GM21576 (cell line): ENCODE measurements around the gene DIAPH1.

ENCODE experiments used
- ATAC-seq: cut with Tn5 transposase; IDR thresholded peaks from one replicate; pipeline ENCODE4 v1.9.1; 2021; ENCODE audit warnings: mild to moderate bottlenecking, moderate library complexity; ENCODE audit not compliant: unreplicated experiment

Gene DIAPH1

DNA sequence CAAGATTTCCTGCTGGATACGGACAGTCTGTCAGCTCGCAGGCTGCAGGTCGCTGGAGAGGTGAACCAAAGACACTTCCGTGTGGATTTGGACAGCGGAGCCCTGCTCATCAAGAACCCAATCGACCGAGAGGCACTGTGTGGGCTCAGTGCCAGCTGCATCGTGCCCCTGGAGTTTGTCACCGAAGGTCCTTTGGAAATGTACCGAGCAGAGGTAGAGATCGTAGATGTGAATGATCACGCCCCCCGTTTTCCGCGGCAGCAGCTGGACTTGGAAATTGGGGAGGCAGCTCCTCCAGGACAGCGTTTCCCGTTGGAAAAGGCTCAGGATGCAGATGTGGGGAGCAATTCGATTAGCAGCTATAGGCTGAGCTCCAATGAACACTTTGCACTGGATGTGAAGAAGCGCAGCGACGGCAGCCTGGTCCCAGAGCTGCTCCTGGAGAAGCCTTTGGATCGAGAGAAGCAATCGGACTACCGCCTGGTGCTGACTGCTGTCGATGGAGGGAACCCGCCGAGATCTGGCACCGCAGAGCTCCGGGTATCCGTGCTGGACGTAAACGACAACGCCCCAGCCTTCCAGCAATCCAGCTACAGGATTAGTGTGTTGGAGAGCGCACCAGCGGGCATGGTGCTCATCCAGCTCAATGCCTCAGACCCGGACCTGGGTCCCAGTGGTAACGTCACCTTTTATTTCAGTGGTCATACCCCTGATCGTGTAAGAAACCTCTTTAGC is 133.3 kb downstream of the DIAPH1 start:
- no peak for ATAC-seq

DNA sequence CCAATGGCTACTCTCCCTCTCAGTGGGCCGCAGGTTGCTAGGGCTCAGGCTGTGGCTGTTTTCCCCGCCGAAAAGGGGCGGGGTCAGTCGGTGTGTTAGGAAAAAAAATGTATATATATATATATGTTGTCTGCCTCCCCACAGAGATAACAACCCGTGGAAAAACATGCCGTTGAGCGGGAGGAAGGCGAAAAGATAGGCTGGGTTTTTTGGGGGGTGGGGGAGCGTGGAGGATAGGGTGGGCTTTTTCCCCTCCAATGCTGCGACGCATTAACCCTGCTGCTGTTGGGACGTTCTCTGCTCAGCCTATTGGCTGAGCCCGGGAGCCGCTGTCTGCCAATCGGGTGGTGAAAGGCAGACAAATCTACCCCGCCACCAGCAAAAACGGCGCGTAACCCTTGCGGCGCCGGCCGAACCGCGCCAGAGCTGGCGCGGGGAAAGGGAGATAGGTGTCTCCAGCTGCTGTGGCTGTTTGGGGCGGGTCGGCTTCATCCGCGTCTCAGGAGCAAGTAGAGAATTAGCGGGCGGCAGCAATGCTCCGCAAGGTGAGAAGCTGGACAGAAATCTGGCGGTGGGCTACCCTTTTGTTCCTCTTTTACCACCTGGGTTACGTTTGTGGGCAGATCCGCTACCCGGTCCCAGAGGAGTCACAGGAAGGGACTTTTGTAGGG is 134.0 kb downstream of the DIAPH1 start, which contains the start of gene PCDHGC4:
PCDHGC4 (plus strand) TSS at position 390 of the 671 bp plus-strand sequence; CDS start at position 534, 144 bp downstream.
- ATAC-seq, result no peak

DNA sequence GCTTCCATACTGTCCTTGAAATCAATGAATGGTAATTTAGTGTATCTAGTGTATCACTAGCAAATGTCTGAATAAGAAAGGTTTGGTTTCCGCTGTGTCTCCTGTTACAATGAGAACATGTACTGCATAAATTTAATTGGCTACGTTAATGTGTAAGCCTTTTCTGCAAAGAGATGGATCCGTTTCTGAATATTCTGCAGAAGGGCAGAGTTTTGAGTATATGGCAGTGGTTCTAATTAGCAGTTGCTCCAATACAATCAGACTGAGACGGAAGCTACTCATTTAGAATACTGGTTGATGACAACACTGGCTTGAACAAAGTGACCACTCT is 134.5 kb downstream of the DIAPH1 start:
- no peak for ATAC-seq

DNA sequence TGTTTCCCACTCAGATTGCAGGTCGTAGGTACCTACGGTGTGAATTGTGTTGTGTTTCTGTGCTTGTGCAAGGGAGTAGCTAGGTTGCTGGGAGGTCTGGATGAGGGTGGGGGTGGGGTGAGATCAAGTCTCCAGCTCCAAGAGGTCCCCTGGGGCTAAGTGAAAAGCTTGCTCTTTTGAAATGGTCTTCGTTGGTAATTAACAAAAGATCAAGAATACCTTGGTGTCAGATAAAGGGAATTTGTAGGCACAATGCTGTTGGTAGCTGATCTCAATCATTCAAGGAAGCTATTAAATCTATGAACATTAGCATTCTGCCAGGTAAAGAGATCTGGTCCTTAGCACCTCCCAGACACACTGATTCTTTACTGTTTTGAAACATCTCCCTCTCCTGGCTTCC is 134.9 kb downstream of the DIAPH1 start:
- ATAC-seq, result no peak

DNA sequence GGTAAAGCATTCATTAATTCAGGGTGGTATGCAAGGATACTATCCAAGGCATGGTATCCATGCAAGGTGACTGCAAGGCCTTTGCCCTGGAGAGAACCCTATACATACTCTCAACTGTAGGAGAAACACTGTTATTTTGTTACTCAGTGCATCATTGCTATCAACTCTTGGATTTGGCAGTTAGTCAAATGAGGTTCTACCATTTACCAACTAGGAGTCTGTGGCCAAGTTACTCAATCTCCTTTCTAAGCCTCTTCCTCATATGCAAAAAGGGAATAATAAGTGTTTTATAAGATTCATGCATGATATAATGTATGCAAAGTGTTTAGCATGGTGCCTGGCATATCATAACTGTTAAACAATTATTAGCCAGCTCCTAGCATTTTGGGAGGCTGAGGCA is 139.0 kb downstream of the DIAPH1 start:
- no peak for ATAC-seq

DNA sequence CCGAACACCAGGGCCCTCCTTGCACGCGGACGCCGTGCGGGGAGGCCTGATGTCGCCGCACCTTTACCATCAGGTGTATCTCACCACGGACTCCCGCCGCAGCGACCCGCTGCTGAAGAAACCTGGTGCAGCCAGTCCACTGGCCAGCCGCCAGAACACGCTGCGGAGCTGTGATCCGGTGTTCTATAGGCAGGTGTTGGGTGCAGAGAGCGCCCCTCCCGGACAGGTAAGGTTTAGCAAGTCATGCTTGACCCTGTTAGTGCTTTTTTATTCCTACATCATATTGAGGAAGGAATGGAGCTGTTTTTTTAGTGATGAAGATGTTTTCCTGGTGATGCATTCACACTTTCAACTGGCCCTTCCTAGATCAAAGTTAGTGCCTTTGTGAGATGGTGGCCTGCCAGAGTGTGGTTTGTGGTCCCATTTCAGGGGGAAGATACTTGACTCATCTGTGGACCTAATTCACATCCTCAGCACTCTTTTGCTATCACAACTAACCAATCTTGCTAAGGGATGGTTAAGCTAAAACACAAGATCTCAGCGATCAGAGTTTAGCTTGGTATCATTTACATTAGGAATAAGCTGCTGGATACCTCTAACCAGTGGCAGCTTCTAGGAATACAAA is 140.4 kb downstream of the DIAPH1 start:
- ATAC-seq, result no peak

DNA sequence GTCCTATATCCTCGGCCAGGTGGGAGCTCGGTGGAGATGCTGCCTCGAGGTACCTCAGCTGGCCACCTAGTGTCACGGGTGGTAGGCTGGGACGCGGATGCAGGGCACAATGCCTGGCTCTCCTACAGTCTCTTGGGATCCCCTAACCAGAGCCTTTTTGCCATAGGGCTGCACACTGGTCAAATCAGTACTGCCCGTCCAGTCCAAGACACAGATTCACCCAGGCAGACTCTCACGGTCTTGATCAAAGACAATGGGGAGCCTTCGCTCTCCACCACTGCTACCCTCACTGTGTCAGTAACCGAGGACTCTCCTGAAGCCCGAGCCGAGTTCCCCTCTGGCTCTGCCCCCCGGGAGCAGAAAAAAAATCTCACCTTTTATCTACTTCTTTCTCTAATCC is 141.0 kb downstream of the DIAPH1 start:
- ATAC-seq, result no peak

DNA sequence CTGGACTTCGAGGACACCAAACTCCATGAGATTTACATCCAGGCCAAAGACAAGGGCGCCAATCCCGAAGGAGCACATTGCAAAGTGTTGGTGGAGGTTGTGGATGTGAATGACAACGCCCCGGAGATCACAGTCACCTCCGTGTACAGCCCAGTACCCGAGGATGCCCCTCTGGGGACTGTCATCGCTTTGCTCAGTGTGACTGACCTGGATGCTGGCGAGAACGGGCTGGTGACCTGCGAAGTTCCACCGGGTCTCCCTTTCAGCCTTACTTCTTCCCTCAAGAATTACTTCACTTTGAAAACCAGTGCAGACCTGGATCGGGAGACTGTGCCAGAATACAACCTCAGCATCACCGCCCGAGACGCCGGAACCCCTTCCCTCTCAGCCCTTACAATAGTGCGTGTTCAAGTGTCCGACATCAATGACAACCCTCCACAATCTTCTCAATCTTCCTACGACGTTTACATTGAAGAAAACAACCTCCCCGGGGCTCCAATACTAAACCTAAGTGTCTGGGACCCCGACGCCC is 141.7 kb downstream of the DIAPH1 start:
- ATAC-seq, result no peak

DNA sequence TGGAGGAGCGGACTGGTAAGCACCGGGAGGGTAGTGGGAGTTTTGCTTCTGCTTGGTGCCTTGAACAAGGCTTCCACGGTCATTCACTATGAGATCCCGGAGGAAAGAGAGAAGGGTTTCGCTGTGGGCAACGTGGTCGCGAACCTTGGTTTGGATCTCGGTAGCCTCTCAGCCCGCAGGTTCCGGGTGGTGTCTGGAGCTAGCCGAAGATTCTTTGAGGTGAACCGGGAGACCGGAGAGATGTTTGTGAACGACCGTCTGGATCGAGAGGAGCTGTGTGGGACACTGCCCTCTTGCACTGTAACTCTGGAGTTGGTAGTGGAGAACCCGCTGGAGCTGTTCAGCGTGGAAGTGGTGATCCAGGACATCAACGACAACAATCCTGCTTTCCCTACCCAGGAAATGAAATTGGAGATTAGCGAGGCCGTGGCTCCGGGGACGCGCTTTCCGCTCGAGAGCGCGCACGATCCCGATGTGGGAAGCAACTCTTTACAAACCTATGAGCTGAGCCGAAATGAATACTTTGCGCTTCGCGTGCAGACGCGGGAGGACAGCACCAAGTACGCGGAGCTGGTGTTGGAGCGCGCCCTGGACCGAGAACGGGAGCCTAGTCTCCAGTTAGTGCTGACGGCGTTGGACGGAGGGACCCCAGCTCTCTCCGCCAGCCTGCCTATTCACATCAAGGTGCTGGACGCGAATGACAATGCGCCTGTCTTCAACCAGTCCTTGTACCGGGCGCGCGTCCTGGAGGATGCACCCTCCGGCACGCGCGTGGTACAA is 142.5 kb downstream of the DIAPH1 start:
- ATAC-seq, result peak; percentile 30

DNA sequence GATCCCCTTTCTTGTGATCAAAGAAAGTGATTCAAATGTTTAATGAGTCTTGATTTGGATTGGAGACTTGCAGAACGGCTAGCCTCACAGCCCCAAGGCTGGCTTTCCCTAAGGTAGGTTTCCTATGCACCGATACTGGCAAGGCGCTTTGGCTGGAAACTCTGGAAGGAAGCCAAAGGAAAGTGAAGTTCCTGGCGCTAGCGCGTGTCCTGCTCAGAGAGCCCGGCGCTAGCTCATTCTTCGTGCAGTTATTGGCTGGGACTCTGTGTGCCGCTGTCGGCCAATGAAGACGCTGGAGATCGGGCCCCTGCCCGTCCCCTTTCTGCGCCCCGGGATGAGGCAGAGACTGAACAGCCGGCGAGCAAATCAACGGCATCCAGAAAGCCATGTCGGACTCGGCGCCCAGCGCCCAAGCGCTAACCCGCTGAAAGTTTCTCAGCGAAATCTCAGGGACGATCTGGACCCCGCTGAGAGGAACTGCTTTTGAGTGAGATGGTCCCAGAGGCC is 143.1 kb downstream of the DIAPH1 start, which contains the start of gene PCDHGC3:
PCDHGC3 (plus strand) TSS at position 342 of the 507 bp plus-strand sequence; CDS start at position 493, 151 bp downstream.
- ATAC-seq, result peak; percentile 98

DNA sequence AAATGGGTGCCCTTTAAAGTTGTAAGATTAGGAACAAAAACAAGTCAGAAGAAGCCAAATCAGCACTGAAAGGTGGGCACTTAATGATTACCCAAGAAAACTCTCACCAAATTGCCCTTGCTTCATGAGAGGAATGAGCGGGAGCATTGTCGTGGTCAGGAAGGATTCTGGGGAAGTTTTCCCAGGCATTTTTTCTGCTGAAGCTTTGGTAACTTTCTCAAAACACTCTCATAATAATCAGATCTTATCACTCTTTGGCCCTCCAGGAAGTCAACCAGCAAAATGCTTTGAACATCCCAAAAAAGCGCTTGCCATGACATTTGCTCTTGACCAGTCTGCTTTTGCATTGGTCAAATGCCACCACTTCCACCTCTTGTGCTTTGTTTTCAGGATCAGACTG is 153.4 kb downstream of the DIAPH1 start:
- no peak for ATAC-seq
